GM12891 (cell line): ENCODE data around the gene VRK2.
A peak's percentile ranks its signal among the peaks of the same experiment; 100 is the strongest.
"Not testable (repeated sequence)": the region's sequence is repeated elsewhere in the genome, so short reads cannot be mapped to it uniquely, and the experiment has no call there.

Experiments used
- DNase-seq: peaks from one replicate; pipeline ENCODE4 v3.0.0; 2011; ENCODE audit warnings: low spot score; ENCODE audit not compliant: insufficient read length
- FAIRE-seq: peaks from 2 replicates; lab custom pipeline; 2011; peaks lifted over from hg19 to GRCh38; lab: Jason Lieb, UNC
- PAX5 ChIP-seq: IDR thresholded peaks from 2 replicates; pipeline ENCODE4 v1.6.1; 2011; ENCODE audit warnings: low read length, moderate library complexity, mild to moderate bottlenecking; ENCODE audit not compliant: insufficient read depth, severe bottlenecking
- POLR2A ChIP-seq: IDR thresholded peaks from 2 replicates; pipeline ENCODE4 v1.6.1; 2011; ENCODE audit warnings: low read depth, low read length, control low read depth
- POLR2AphosphoS5 ChIP-seq: IDR thresholded peaks from 2 replicates; pipeline ENCODE4 v1.6.1; 2011; ENCODE audit warnings: low read depth, low read length, control low read depth
- POU2F2 ChIP-seq: IDR thresholded peaks from 2 replicates; pipeline ENCODE4 v1.6.1; 2011; ENCODE audit warnings: low read depth, mild to moderate bottlenecking, control low read depth, low read length, moderate library complexity
- SPI1 ChIP-seq: IDR thresholded peaks from 2 replicates; pipeline ENCODE4 v1.6.1; 2011; ENCODE audit warnings: low read depth, low read length, control low read depth
- TAF1 ChIP-seq: IDR thresholded peaks from 2 replicates; pipeline ENCODE4 v1.6.1; 2011; ENCODE audit warnings: low read depth, low read length, control low read depth

The VRK2 gene

GRCh38 chr2:58131191-58132011 lies 84.8 kb downstream of the VRK2 start:
- FAIRE-seq (no peak), DNase-seq (no peak)
- TF ChIP-seq SPI1 (no peak), PAX5 (no peak), TAF1 (no peak), POLR2A (no peak), POLR2AphosphoS5 (no peak), POU2F2 (no peak)

- DNase-seq: no peak
- no peak for FAIRE-seq
- TF ChIP-seq POU2F2 (no peak), TAF1 (no peak), PAX5 (no peak), POLR2A (no peak), POLR2AphosphoS5 (no peak)
These were observed 86.8 kb downstream of the VRK2 start for GRCh38 chr2:58133395-58133794.

- DNase-seq (no peak), FAIRE-seq (no peak)
- TF ChIP-seq TAF1 (no peak), PAX5 (no peak), POLR2A (no peak), SPI1 (no peak), POLR2AphosphoS5 (no peak), POU2F2 (no peak)
These were observed 89.3 kb downstream of the VRK2 start for GRCh38 chr2:58135861-58136260.

DNA sequence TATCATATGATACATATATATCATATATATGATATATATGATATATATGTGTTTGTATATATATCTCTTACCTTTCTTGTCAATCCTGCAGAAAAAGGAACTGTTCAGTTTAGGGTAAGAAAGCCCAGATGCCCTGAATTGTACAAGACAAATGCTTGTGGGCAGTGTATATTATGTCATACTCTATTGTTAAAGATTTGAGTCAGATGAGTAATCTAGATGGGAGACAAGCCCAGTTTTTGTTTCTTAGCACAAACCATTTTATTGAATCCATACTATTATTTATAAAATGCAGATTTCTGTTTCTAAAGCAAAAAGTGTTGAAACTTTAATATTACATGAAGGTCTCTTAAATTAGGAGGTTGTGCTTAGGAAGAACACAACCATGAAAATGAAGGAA lies 90.6 kb downstream of the VRK2 start:
- no peak for DNase-seq
- TF ChIP-seq POLR2AphosphoS5 (no peak), SPI1 (0 out of 2 replicates have a peak, but pooled peaks have one; percentile 25), POLR2A (no peak)
- FAIRE-seq: no peak

- DNase-seq (no peak), FAIRE-seq (no peak)
These were observed 91.2 kb downstream of the VRK2 start for GRCh38 chr2:58137856-58138255.

GRCh38 chr2:58138396-58139030 lies 91.9 kb downstream of the VRK2 start:
- no peak for FAIRE-seq
- DNase-seq: no peak
- TF ChIP-seq PAX5 (no peak), TAF1 (no peak), POLR2AphosphoS5 (no peak), POU2F2 (no peak), SPI1 (no peak), POLR2A (no peak)

More at GRCh38 chr2:58137856-58138255, 91.2 kb downstream of the VRK2 start:
- TF ChIP-seq POLR2AphosphoS5: no peak
- no peak for TF ChIP-seq POLR2A
- no peak for TF ChIP-seq POU2F2
- TF ChIP-seq TAF1: no peak
- no peak for TF ChIP-seq PAX5
- TF ChIP-seq SPI1: no peak

DNA sequence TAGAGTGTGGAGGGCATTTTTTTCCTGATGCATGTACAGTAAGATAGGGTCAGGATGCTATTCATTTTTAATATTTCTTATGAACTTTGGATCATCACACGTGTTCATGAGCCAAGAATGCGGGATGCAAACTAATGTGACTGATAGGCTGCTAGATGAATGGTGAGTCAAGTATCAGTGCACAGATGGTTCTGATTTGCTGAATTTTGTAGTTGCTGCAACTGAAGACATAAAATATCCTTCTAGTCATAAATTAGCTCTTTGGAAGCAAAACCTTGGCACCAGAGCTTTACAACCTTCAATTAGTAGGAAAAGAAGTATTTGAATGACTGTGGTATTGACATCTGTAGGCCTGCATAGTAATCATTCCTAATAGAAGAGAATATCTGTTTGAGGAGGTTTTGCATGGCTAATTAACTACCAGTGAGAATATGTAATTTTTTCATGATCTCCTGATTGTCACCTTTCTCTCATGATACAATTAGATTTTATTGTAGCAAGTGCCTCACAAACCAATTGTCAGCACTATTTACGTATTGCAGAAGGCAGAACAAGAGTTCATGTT lies 94.0 kb downstream of the VRK2 start:
- DNase-seq (no peak), FAIRE-seq (no peak)
- TF ChIP-seq TAF1 (no peak), POLR2A (no peak), SPI1 (no peak), PAX5 (no peak), POU2F2 (no peak), POLR2AphosphoS5 (no peak)

DNA sequence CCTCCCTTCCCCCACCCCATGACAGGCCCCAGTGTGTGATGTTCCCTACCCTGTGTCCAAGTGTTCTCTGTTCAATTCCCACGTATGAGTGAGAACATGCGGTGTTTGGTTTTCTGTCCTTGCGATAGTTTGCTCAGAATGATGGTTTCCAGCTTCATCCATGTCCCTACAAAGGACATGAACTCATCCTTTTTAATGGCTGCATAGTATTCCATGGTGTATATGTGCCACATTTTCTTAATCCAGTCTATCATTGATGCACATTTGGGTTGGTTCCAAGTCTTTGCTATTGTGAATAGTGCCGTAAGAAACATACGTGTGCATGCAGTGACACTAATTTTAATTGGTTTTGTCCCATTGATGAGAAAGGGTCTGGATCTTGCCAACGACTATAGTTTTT lies 99.2 kb downstream of the VRK2 start:
- not testable (repeated sequence) for FAIRE-seq

DNA sequence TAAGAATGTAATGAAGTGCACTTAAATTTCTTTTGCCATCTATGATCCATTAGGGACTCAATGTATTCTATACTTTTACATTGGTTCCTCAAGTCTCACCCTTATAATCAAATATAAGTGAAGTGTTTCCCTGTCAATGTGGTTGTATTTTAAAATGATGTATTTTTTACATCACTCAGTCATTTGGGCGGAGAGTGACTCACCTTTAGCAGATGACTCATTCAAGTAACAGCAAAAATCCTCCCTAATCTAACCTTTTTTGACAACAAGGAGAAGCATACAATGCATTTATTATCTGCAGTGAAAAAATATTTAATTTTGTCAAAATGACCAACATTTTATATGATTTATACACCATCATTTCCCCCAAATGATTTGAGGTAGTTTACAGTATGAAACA lies 100.1 kb downstream of the VRK2 start:
- TF ChIP-seq POU2F2 (no peak), TAF1 (no peak), POLR2AphosphoS5 (no peak), PAX5 (no peak), POLR2A (no peak), SPI1 (no peak)
- no peak for DNase-seq
- FAIRE-seq: no peak

More for the DNA sequence above, 99.2 kb downstream of the VRK2 start:
- not testable (repeated sequence) for DNase-seq

DNA sequence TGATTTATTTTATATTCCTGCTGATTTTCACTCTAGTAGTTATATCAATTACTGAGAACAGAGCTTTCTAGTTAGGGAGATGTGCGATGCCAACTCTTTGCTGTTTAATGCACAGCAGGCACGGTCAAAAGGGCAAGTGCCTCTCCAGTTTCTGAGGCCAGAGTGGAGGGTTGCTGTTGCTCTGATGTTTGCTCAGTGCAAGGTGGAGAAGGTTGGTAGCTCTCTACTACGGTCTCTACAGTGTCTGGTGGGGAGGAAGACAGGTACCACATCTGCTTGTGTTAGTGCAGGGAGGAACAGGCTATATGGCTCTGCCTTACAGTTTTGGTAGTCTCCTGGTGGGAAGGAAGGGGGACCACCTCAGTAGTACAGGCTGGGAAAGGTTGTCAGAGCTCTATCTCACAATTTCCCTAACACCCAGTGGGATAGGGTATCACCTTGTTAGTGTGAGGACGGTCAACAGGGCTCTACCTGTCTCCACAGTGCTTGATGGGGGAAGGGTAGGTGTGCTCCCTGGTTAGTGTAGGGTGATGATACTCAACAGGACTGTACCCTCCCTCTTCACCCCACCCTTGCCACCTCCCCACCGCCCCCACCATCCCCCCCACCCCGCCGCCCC lies 108.7 kb downstream of the VRK2 start:
- no peak for DNase-seq

More for the DNA sequence above, 108.7 kb downstream of the VRK2 start:
- no peak for FAIRE-seq
- TF ChIP-seq POU2F2 (no peak), TAF1 (no peak), PAX5 (no peak), SPI1 (no peak), POLR2AphosphoS5 (no peak), POLR2A (no peak)
